ENCODE results near the gene TIAL1.

GRCh38 chr10:119538632-119539358 lies 58.0 kb downstream of the TIAL1 start:
- TF ChIP-seq CTCF (IDR thresholded peaks at IDR 0.05; ENCODE audit: extremely low read depth in 1 of 2, insufficient read depth in 1 of 2, low read depth in 1 of 2, low read length in 2 of 2) (no peak), FOS (IDR thresholded peaks at IDR 0.05; ENCODE audit: borderline replicate concordance, insufficient read depth, low read length) (no peak), POLR2AphosphoS5 (IDR thresholded peaks at IDR 0.05; ENCODE audit: insufficient read depth, low read depth, low read length) (no peak)

All from endothelial cell of umbilical vein (primary cell).